Neural progenitor cell (in vitro differentiated cells): ENCODE results near the gene ATP13A5.

Source experiments
- CTCF ChIP-seq: fragments of 200-600 bp; sonication (generic); IDR thresholded peaks from 2 replicates; pipeline ENCODE4 v1.5.1; 2017; ENCODE audit warnings: antibody characterized with exemption, mild to moderate bottlenecking
- EZH2 ChIP-seq: fragments of 200-600 bp; sonication (generic); IDR thresholded peaks from 2 replicates; pipeline ENCODE4 v1.6.1; 2017; ENCODE audit warnings: antibody characterized with exemption, mild to moderate bottlenecking, moderate library complexity

- TF ChIP-seq EZH2 (no peak), CTCF (no peak)
Observed at GRCh38 chr3:193333229-193333628, 45.3 kb downstream of the ATP13A5 start.
